Mesothelial cell of epicardium (in vitro differentiated cells): ENCODE results near the gene BICD2. TPM values are rescaled to one million over a fixed set of nuclear protein-coding genes. Genes with fewer than 3 reads are reported as not detected.
A peak's percentile ranks its signal among the peaks of the same experiment; 100 is the strongest.

Source experiments
- DNase-seq, 2 experiments: peaks; one replicate each; pipeline ENCODE4 v3.0.0; 2021; ENCODE audit warnings: low spot score in 2 of 2; ENCODE audit not compliant: unreplicated experiment in 2 of 2
- H3K27ac Mint-ChIP-seq: 2 replicates; pipeline ENCODE4 v1.8.0; 2021; ENCODE audit warnings: mixed read lengths
- H3K27me3 Mint-ChIP-seq: 2 replicates; pipeline ENCODE4 v1.8.0; 2021; ENCODE audit warnings: low read depth, mixed read lengths
- H3K36me3 Mint-ChIP-seq: 2 replicates; pipeline ENCODE4 v1.8.0; 2021; ENCODE audit warnings: mixed read lengths
- H3K4me1 Mint-ChIP-seq: 2 replicates; pipeline ENCODE4 v1.8.0; 2021; ENCODE audit warnings: mixed read lengths
- H3K4me3 Mint-ChIP-seq: 2 replicates; pipeline ENCODE4 v1.8.0; 2021; ENCODE audit warnings: mild to moderate bottlenecking, moderate library complexity, mixed read lengths
- H3K9me3 Mint-ChIP-seq: 2 replicates; pipeline ENCODE4 v1.8.0; 2021; ENCODE audit warnings: mixed read lengths
- CTCF ChIP-seq: fragments of 200-600 bp; sonication (generic); IDR thresholded peaks from one replicate; pipeline ENCODE4 v1.5.0; 2021; ENCODE audit warnings: antibody characterized with exemption; ENCODE audit not compliant: unreplicated experiment
- total RNA-seq: library from RNA; stranded (reverse); gene quantifications from 3 replicates; pipeline ENCODE4 v1.2.1, GENCODE V29; 2021

BICD2 gene
- total RNA-seq, 1 donor from 2014 or later = 30.2 TPM

GRCh38 chr9:92745331-92745730, 19.3 kb downstream of the BICD2 start:
- DNase-seq = no peak
- H3K4me1 Mint-ChIP-seq = peaks cover 23% of the 10 kb centered on the region
- H3K9me3 Mint-ChIP-seq = no peaks in the 10 kb centered on the region
- H3K27me3 Mint-ChIP-seq = no peaks in the 10 kb centered on the region
- no peaks in the 10 kb centered on the region for H3K36me3 Mint-ChIP-seq
- no peak for TF ChIP-seq CTCF
- H3K27ac Mint-ChIP-seq = no peak overlapping the region
- no peak overlapping the region for H3K4me3 Mint-ChIP-seq

GRCh38 chr9:92740969-92741368, 23.7 kb downstream of the BICD2 start:
- Mint-ChIP-seq H3K9me3 (no peaks in the 10 kb centered on the region), H3K4me3 (no peak overlapping the region), H3K4me1 (peaks cover 26% of the 10 kb centered on the region), H3K36me3 (no peaks in the 10 kb centered on the region), H3K27ac (peak overlapping the region; percentile 41), H3K27me3 (no peaks in the 10 kb centered on the region)
- no peak for TF ChIP-seq CTCF
- DNase-seq = no peak

GRCh38 chr9:92740446-92740961, 24.1 kb downstream of the BICD2 start:
- Mint-ChIP-seq H3K9me3 (no peaks in the 10 kb centered on the region), H3K27ac (peak overlapping the region; percentile 6), H3K4me3 (no peak overlapping the region), H3K4me1 (peaks cover 29% of the 10 kb centered on the region), H3K27me3 (no peaks in the 10 kb centered on the region), H3K36me3 (no peaks in the 10 kb centered on the region)
- TF ChIP-seq CTCF = no peak
- DNase-seq = no peak

- DNase-seq = no peak
- peaks cover 32% of the 10 kb centered on the region for H3K4me1 Mint-ChIP-seq
- H3K36me3 Mint-ChIP-seq = no peaks in the 10 kb centered on the region
- peak overlapping the region; percentile 6 for H3K27ac Mint-ChIP-seq
- H3K27me3 Mint-ChIP-seq = no peaks in the 10 kb centered on the region
- TF ChIP-seq CTCF = no peak
- no peaks in the 10 kb centered on the region for H3K9me3 Mint-ChIP-seq
- H3K4me3 Mint-ChIP-seq = no peak overlapping the region
Observed at GRCh38 chr9:92740009-92740408, 24.6 kb downstream of the BICD2 start.

GRCh38 chr9:92739346-92739970, 25.2 kb downstream of the BICD2 start:
- H3K9me3 Mint-ChIP-seq = no peaks in the 10 kb centered on the region
- no peaks in the 10 kb centered on the region for H3K27me3 Mint-ChIP-seq
- no peak for DNase-seq
- H3K4me1 Mint-ChIP-seq = peaks cover 32% of the 10 kb centered on the region
- no peaks in the 10 kb centered on the region for H3K36me3 Mint-ChIP-seq
- no peak overlapping the region for H3K27ac Mint-ChIP-seq
- no peak overlapping the region for H3K4me3 Mint-ChIP-seq
- TF ChIP-seq CTCF = no peak
